K562 (cell line): ENCODE data around the gene DMXL1. TPM values are rescaled to one million over a fixed set of nuclear protein-coding genes. Genes with fewer than 3 reads are reported as not detected.

Experiments
- ATAC-seq: fragments of 200-7000 bp; cut with Tn5 transposase; 3 replicates; pipeline ENCODE4 v1.9.1; 2020; ENCODE audit warnings: moderate library complexity
- BruUV-seq: library from RNA; stranded (reverse); fragments of 400-500 nt; replicated peaks from 2 replicates; lab custom pipeline; 2021; lab: Mats Ljungman, UMichigan
- CTCF ChIA-PET: fragments of 300-600 bp; formaldehyde crosslinking; extraction: SDS; loops from one replicate; lab custom pipeline; 2021; ENCODE audit warnings: low intra/inter-chr PET ratio; lab: Yijun Ruan, JAX
- POLR2A ChIA-PET: fragments of 300-600, 350-650 bp; sonication (Branson Sonifier 250); formaldehyde crosslinking; extraction: SDS; loops from one replicate; lab custom pipeline; 2021; ENCODE audit warnings: antibody characterized with exemption, inconsistent platforms; lab: Yijun Ruan, JAX
- DNase-seq, 4 experiments: peaks; one replicate each; pipeline versions ENCODE4 v3.0.0 to v3.0.0-alpha.2; 2011 to 2018; ENCODE audit warnings: low spot score in 3 of 4, mixed read lengths in 3 of 4; ENCODE audit errors: extremely low read depth in 1 of 4
- FAIRE-seq: peaks from 2 replicates; lab custom pipeline; 2011; peaks lifted over from hg19 to GRCh38; lab: Jason Lieb, UNC
- H2AFZ ChIP-seq: 2 replicates; pipeline ENCODE4 v1.6.0; 2011; ENCODE audit warnings: low read depth, low read length, control low read depth, inconsistent platforms
- H3K27ac ChIP-seq: fragments of 200-600 bp; 3 replicates; pipeline ENCODE4 v1.8.0; 2011; ENCODE audit warnings: low read depth, mild to moderate bottlenecking, control low read depth, inconsistent platforms, low read length, moderate library complexity, mixed read lengths; ENCODE audit errors: extremely low read depth
- H3K27me3 ChIP-seq, 2 experiments: fragments of 300-600 bp in 1 of 2; 2 replicates in 1 of 2; 3 replicates in 1 of 2; pipeline versions ENCODE4 v1.6.0 to v1.8.0; 2011; ENCODE audit warnings: inconsistent platforms in 2 of 2, low read length in 2 of 2, mild to moderate bottlenecking in 1 of 2, mixed read lengths in 1 of 2, moderate library complexity in 1 of 2; ENCODE audit not compliant: control insufficient read depth in 2 of 2, insufficient read depth in 2 of 2
- H3K36me3 ChIP-seq: fragments of 300-600 bp; 3 replicates; pipeline ENCODE4 v1.8.0; 2011; ENCODE audit warnings: mild to moderate bottlenecking, low read length, inconsistent platforms; ENCODE audit not compliant: control insufficient read depth, insufficient read depth
- H3K4me1 ChIP-seq, 2 experiments: fragments of 200-600 bp in 1 of 2; replicated peaks in 1 of 2; 2 replicates in 1 of 2; 3 replicates in 1 of 2; pipeline versions ENCODE4 v1.5.1 to v1.8.0; 2011; ENCODE audit warnings: inconsistent platforms in 2 of 2, low read length in 2 of 2, mild to moderate bottlenecking in 1 of 2, mixed read lengths in 1 of 2, moderate library complexity in 1 of 2; ENCODE audit not compliant: control insufficient read depth in 2 of 2, insufficient read depth in 2 of 2
- H3K4me2 ChIP-seq: 2 replicates; pipeline ENCODE4 v1.6.1; 2011; ENCODE audit warnings: low read length, control low read depth, inconsistent platforms, mixed read lengths; ENCODE audit not compliant: insufficient read depth
- H3K4me3 ChIP-seq: fragments of 200-600 bp; sonication (generic), shearing (Covaris generic); 2 replicates; pipeline ENCODE4 v1.5.1; 2016; ENCODE audit warnings: control low read depth, inconsistent platforms
- H3K79me2 ChIP-seq: fragments of 200-600 bp; 3 replicates; pipeline ENCODE4 v1.8.0; 2011; ENCODE audit warnings: low read length, inconsistent platforms; ENCODE audit not compliant: control insufficient read depth, insufficient read depth
- H3K9ac ChIP-seq, 2 experiments: 2 replicates each; pipeline versions ENCODE4 v1.6.0 to v1.6.1; 2011; ENCODE audit warnings: low read depth in 2 of 2, low read length in 2 of 2, control low read depth in 1 of 2, inconsistent platforms in 1 of 2, mild to moderate bottlenecking in 1 of 2, mixed read lengths in 1 of 2; ENCODE audit not compliant: insufficient read depth in 1 of 2
- H3K9me1 ChIP-seq: one replicate; pipeline ENCODE4 v1.6.0; 2011; ENCODE audit warnings: inconsistent platforms, mild to moderate bottlenecking, low read length, moderate library complexity; ENCODE audit not compliant: control insufficient read depth, insufficient read depth
- H3K9me3 ChIP-seq: replicated peaks from 2 replicates; pipeline ENCODE4 v1.5.1; 2011; ENCODE audit warnings: low read depth, low read length, inconsistent platforms; ENCODE audit not compliant: control insufficient read depth, insufficient read depth
- H4K20me1 ChIP-seq: replicated peaks from 2 replicates; pipeline ENCODE4 v1.6.1; 2011; ENCODE audit warnings: low read length, inconsistent platforms, mixed read lengths; ENCODE audit not compliant: control insufficient read depth, insufficient read depth
- ARID1B ChIP-seq: fragments of 450-650 bp; IDR thresholded peaks from 2 replicates; pipeline ENCODE4 v1.6.1; 2016; ENCODE audit warnings: antibody characterized with exemption, mild to moderate bottlenecking, inconsistent platforms
- CBX3 ChIP-seq, 2 experiments: IDR thresholded peaks; 1 replicate in 1 of 2; 2 replicates in 1 of 2; pipeline ENCODE4 v1.6.1; 2012; ENCODE audit warnings: inconsistent platforms in 2 of 2, low read length in 2 of 2, borderline replicate concordance in 1 of 2, control low read depth in 1 of 2
- GABPA ChIP-seq: fragments of 200-800 bp; sonication (Bioruptor generic); conservative IDR thresholded peaks from 2 replicates; pipeline ENCODE4 v1.6.1; 2016; ENCODE audit warnings: low read depth, missing genetic modification characterization, missing compliant biosample characterization
- HIVEP1 ChIP-seq: fragments of 250-450 bp; sonication (Bioruptor Pico); IDR thresholded peaks from 2 replicates; pipeline ENCODE4 v1.4.0; 2020; ENCODE audit warnings: mild to moderate bottlenecking
- ILK ChIP-seq: fragments of 450-650 bp; IDR thresholded peaks from 2 replicates; pipeline ENCODE4 v1.6.1; 2016; ENCODE audit warnings: missing genetic modification characterization, low read depth, mild to moderate bottlenecking, missing compliant biosample characterization, moderate library complexity, borderline replicate concordance
- KLF10 ChIP-seq: fragments of 250-450 bp; sonication (Bioruptor Pico); IDR thresholded peaks from 2 replicates; pipeline ENCODE4 v1.6.1; 2021; ENCODE audit warnings: matching md5 sums
- MED1 ChIP-seq: sonication (generic); formaldehyde crosslinking; IDR thresholded peaks from 2 replicates; pipeline ENCODE4 v1.8.1; 2023; ENCODE audit warnings: missing genetic modification reagents, borderline replicate concordance
- PTRF ChIP-seq: fragments of 450-650 bp; IDR thresholded peaks from 2 replicates; pipeline ENCODE4 v1.6.1; 2016; ENCODE audit warnings: mild to moderate bottlenecking, missing genetic modification characterization, missing compliant biosample characterization
- SETDB1 ChIP-seq: IDR thresholded peaks from one replicate; pipeline ENCODE4 v1.6.1; 2012; ENCODE audit warnings: low read length, control low read depth, inconsistent platforms
- SMARCE1 ChIP-seq: fragments of 450-650 bp; IDR thresholded peaks from 2 replicates; pipeline ENCODE4 v1.7.1; 2016; ENCODE audit warnings: mild to moderate bottlenecking
- SOX6 ChIP-seq: fragments of 450-650 bp; IDR thresholded peaks from 2 replicates; pipeline ENCODE4 v1.6.1; 2014; ENCODE audit warnings: mild to moderate bottlenecking
- ZNF143 ChIP-seq: sonication (generic); formaldehyde crosslinking; IDR thresholded peaks from 2 replicates; pipeline ENCODE4 v1.9.0; 2022; ENCODE audit warnings: mild to moderate bottlenecking, missing genetic modification reagents
- ZNF668 ChIP-seq: fragments of 250-450 bp; sonication (Bioruptor Pico); IDR thresholded peaks from 2 replicates; pipeline ENCODE4 v1.8.0; 2022; ENCODE audit warnings: mild to moderate bottlenecking, inconsistent platforms
- ZNF75A ChIP-seq: fragments of 450-650 bp; formaldehyde crosslinking; IDR thresholded peaks from 2 replicates; pipeline ENCODE4 v1.4.0; 2020; ENCODE audit warnings: mild to moderate bottlenecking
- in situ Hi-C: fragments of 300-500 bp; cut with MboI; formaldehyde crosslinking; loops from 4 replicates; pipeline ENCODE4 v1.15.0; 2018; ENCODE audit warnings: inconsistent platforms, mixed read lengths
- intact Hi-C: fragments of 100-400 bp; cut with micrococcal nuclease; formaldehyde crosslinking; loops from 2 replicates; pipeline ENCODE4 v1.14.2; 2022
- polyA plus RNA-seq, 8 experiments: library from polyadenylated mRNA; depleted of rRNA in 4 of 8; stranded (reverse) in 5 of 8; unstranded in 3 of 8; fragments of >200 nt; fragmentation: Nextera tagmentation in 2 of 8; fragmentation: Illumina TruSeq in 1 of 8; extraction: Ambion mirVana in 2 of 8; extraction: Trizol in 1 of 8; gene quantifications; 2 replicates each; pipeline versions ENCODE4 v1.2.1 to v1.2.3, GENCODE V29; 2011 to 2014; ENCODE audit warnings: inconsistent platforms in 1 of 8, missing spikeins in 1 of 8
- total RNA-seq, 7 experiments: library from RNA; depleted of rRNA in 6 of 7; stranded (reverse); fragments of >200 nt in 6 of 7; fragmentation: Illumina TruSeq in 2 of 7; extraction: Trizol in 2 of 7; gene quantifications; 2 replicates each; pipeline versions ENCODE4 v1.2.1 to v1.2.3, GENCODE V29; 2011 to 2021; ENCODE audit warnings: low replicate concordance in 1 of 7
- TF ChIP-seq, protein P1 (sequence below): sonication (generic); formaldehyde crosslinking; IDR thresholded peaks from 2 replicates; pipeline ENCODE4 v1.8.0; 2023; ENCODE audit warnings: missing genetic modification reagents, mild to moderate bottlenecking, borderline replicate concordance

The DMXL1 gene
- total and polyA plus RNA-seq, 9 of the 15 experiments (the other 6 are each of a cell fraction or from before 2014, with no cell fraction given) = 8.3 to 40.3 (median 30.6) TPM

DNA sequence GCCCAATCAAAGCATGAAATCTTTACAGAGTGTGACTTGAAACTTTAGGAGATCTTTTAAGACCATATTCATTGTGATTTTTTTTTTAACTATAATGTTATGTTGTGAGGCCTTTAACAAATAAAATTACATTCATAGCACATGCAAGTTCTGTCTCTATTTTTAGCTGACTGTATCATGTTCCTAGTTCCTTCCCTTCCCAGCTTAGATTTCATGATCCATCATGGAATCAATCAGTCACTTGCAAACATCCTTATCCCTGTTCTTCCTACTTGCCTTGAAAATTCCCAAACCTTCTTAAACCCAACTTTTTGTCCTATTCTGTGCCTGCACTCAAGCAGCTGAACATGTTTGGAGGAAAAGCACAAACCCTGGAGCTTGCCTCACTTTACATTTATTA, 141.8 kb downstream of the DMXL1 start:
- Histone ChIP-seq H2AFZ (no peak overlapping the region), H3K27ac (no peak overlapping the region), H3K36me3 (peaks cover 7% of the 10 kb centered on the region; the same call in 1 of the 3 replicates), H3K4me3 (no peak overlapping the region), H4K20me1 (no peaks in the 10 kb centered on the region), H3K4me2 (no peak overlapping the region), H3K9ac (no peak overlapping the region), H3K4me1 (peaks cover 0 to 2% of the 10 kb centered on the region in 2 experiments; a peak in 1 of 5 replicates), H3K79me2 (no peaks in the 10 kb centered on the region), H3K9me1 (no peaks in the 10 kb centered on the region), H3K9me3 (no peaks in the 10 kb centered on the region), H3K27me3 (no peaks in the 10 kb centered on the region)
- in situ Hi-C loops = no loop called here
- no peak for TF ChIP-seq ILK
- TF ChIP-seq MED1 (CRISPR knock-in tag) = no peak
- no peak for TF ChIP-seq KLF10
- TF ChIP-seq, protein P1, sequence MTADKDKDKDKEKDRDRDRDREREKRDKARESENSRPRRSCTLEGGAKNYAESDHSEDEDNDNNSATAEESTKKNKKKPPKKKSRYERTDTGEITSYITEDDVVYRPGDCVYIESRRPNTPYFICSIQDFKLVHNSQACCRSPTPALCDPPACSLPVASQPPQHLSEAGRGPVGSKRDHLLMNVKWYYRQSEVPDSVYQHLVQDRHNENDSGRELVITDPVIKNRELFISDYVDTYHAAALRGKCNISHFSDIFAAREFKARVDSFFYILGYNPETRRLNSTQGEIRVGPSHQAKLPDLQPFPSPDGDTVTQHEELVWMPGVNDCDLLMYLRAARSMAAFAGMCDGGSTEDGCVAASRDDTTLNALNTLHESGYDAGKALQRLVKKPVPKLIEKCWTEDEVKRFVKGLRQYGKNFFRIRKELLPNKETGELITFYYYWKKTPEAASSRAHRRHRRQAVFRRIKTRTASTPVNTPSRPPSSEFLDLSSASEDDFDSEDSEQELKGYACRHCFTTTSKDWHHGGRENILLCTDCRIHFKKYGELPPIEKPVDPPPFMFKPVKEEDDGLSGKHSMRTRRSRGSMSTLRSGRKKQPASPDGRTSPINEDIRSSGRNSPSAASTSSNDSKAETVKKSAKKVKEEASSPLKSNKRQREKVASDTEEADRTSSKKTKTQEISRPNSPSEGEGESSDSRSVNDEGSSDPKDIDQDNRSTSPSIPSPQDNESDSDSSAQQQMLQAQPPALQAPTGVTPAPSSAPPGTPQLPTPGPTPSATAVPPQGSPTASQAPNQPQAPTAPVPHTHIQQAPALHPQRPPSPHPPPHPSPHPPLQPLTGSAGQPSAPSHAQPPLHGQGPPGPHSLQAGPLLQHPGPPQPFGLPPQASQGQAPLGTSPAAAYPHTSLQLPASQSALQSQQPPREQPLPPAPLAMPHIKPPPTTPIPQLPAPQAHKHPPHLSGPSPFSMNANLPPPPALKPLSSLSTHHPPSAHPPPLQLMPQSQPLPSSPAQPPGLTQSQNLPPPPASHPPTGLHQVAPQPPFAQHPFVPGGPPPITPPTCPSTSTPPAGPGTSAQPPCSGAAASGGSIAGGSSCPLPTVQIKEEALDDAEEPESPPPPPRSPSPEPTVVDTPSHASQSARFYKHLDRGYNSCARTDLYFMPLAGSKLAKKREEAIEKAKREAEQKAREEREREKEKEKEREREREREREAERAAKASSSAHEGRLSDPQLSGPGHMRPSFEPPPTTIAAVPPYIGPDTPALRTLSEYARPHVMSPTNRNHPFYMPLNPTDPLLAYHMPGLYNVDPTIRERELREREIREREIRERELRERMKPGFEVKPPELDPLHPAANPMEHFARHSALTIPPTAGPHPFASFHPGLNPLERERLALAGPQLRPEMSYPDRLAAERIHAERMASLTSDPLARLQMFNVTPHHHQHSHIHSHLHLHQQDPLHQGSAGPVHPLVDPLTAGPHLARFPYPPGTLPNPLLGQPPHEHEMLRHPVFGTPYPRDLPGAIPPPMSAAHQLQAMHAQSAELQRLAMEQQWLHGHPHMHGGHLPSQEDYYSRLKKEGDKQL (CRISPR knock-in tag) = no peak
- no peak for TF ChIP-seq SOX6
- TF ChIP-seq ZNF75A (CRISPR knock-in tag) = no peak
- no peak for TF ChIP-seq ZNF668 (CRISPR knock-in tag)
- no peak for TF ChIP-seq ZNF143
- no peak for TF ChIP-seq SETDB1
- no peak for TF ChIP-seq CBX3 (IDR thresholded peaks at IDR 0.05; ENCODE audit: borderline replicate concordance in 1 of 2, low read length in 2 of 2)
- TF ChIP-seq PTRF (tag) = no peak
- no peak for TF ChIP-seq SMARCE1
- no peak for TF ChIP-seq GABPA
- TF ChIP-seq HIVEP1 = no peak
- no peak for TF ChIP-seq ARID1B
- FAIRE-seq = no peak
- no peak for ATAC-seq
- CTCF ChIA-PET = interaction anchor here (0.6 kb wide), 1 partner anchor 322 kb away, joined by 3 read pairs; no protein-coding TSS in a partner anchor
- no TSS peak for BruUV-seq
- no peak for DNase-seq
- intact Hi-C loops = no loop called here
- POLR2A ChIA-PET = no interaction called here
